HG03139 (cell line): Measurements from ENCODE around the gene MAPT.

Experiments used
- ATAC-seq: cut with Tn5 transposase; IDR thresholded peaks from one replicate; pipeline ENCODE4 v1.9.1; 2021; ENCODE audit not compliant: unreplicated experiment

MAPT gene

DNA sequence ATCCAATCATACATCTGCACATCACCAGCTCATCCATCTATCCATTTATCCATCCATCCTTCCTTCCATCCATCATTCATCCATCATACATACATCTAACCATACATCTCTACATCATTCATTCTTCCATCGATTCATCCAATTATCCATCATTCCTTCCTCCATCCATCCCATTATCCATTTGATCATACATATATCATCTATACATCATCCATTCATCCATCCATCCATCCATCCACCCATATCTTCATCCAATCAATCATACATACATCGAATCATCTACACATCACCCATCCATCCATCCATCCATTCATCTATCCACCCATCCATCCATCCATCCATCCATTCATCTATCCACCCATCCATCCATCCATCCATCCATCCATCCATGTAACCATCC lies 75.4 kb downstream of the MAPT start:
- ATAC-seq, result no peak

DNA sequence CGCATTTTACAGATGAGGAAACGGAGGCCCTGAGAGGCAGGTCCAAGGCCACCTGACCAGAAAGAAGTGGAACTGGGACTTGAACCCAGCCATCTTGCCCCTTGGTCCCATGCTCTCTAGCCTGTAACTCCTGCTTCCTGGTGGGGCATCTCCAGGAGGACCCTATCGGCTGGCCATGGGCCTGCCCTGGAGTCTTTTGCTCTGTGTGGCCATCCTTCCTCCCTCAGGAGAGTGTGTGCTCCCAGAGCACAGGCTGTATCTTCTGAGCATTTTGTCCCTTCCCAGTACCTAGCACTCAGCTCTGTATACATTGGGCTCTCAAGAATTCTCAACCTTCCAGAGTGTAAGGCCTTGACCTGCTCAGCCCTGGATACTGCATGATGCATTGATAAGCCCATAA lies 76.3 kb downstream of the MAPT start:
- ATAC-seq, result no peak

DNA sequence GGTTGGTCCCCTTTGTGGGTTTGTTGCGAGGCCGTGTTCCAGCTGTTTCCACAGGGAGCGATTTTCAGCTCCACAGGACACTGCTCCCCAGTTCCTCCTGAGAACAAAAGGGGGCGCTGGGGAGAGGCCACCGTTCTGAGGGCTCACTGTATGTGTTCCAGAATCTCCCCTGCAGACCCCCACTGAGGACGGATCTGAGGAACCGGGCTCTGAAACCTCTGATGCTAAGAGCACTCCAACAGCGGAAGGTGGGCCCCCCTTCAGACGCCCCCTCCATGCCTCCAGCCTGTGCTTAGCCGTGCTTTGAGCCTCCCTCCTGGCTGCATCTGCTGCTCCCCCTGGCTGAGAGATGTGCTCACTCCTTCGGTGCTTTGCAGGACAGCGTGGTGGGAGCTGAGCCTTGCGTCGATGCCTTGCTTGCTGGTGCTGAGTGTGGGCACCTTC lies 77.4 kb downstream of the MAPT start:
- no peak for ATAC-seq

DNA sequence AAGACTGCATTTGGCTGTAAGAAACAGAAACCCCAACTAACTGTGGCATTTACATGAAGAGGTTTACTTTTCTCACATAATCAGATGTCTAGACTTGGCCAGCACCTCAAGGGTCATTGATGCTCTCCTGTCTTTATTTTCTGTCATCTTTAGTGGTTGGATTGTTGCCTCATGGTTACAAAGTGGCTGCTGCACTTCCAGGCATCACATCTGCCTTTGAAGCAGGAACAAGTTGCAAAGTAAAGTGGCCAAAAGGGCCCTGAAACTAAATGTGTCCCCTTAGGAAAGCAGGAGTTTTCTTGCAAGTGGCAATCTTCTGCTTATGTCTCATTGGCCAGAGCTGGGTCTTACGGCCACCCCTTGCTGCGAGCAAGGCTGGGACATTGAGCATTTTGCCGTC lies 78.2 kb downstream of the MAPT start:
- no peak for ATAC-seq

DNA sequence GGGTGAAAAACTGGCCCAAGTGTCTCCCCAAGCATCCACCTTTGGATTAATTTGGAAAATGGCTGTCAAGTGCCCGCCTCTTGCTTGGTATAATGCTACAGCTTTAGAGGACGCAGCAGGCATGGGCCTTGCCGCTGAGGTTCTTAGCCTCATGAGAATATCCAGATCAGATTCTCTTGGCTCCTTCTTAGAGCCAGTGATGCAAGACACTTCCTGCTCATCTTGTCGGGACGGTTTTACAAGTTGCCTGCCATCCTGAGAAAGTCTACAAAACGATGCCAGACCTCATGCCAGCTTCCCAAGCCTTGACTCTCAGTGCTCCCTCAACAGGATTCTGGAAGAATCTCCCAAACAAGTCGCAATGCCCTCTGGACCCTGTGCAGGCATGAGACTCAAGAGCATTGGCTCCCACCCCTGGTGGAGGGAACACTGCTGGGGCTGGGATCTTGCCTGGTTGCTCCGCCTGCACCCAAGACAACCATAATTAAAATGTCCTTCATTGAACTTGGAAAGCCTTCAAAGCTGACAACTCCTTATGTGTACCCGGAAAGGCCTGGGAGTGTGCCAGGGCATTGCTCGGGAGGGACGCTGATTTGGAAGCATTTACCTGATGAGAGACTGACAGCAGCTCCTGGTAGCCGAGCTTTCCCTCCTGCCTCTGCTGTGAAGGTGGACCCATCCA lies 78.9 kb downstream of the MAPT start:
- no peak for ATAC-seq

DNA sequence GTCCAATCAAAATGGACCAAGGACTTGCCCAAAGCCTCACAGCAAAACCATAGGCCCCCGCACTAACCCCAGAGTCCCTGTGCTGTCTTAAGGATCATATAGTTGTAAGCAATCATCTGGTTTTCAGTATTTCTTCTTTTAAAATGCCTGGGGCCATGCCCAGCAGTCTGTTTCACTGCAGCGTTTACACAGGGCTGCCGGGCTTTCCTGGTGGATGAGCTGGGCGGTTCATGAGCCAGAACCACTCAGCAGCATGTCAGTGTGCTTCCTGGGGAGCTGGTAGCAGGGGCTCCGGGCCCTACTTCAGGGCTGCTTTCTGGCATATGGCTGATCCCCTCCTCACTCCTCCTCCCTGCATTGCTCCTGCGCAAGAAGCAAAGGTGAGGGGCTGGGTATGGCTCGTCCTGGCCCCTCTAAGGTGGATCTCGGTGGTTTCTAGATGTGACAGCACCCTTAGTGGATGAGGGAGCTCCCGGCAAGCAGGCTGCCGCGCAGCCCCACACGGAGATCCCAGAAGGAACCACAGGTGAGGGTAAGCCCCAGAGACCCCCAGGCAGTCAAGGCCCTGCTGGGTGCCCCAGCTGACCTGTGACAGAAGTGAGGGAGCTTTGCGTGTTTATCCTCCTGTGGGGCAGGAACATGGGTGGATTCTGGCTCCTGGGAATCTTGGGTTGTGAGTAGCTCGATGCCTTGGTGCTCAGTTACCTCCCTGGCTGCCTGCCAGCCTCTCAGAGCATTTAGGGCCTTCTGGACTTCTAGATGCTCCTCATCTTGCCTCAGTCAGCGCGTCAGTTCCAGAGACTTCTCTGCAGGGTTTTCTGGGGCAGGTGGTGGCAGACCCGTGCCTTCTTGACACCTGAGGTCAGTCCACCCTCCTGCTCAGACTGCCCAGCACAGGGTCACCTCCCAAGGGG lies 79.8 kb downstream of the MAPT start:
- ATAC-seq, result no peak

DNA sequence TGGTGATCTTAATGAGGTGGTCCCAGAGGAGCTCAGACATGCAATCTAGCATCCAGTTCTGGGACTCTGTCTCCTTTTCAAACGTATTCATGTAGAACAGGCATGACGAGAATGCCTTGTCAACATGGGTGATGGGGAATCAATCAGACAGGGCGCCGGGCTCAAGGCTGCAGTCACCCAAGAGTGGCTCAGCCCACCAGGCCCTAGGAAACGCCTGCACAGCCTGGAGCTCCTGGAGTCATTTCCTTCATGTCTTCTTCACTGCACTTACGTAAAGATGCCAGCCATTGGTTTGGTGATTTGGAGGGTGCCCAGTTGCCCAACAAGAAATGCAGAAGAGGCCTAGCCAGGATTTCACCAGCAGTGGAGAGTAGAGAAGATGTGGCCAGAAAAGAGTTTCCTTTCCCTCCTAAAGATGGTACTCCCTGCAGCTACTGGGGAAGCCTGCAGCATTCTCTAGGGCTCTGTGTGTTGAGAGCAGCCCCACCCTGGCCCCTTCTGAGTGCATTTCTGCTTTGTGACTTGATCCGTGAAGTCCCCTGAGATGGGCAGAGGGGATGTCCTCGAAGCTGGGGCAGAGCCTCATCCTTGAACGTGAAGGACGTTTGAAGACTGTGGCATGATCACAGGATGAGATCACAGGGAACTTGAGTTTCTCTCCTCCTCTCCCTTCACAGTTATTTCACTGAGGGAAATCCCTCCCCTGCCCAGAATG lies 80.7 kb downstream of the MAPT start:
- no peak for ATAC-seq

DNA sequence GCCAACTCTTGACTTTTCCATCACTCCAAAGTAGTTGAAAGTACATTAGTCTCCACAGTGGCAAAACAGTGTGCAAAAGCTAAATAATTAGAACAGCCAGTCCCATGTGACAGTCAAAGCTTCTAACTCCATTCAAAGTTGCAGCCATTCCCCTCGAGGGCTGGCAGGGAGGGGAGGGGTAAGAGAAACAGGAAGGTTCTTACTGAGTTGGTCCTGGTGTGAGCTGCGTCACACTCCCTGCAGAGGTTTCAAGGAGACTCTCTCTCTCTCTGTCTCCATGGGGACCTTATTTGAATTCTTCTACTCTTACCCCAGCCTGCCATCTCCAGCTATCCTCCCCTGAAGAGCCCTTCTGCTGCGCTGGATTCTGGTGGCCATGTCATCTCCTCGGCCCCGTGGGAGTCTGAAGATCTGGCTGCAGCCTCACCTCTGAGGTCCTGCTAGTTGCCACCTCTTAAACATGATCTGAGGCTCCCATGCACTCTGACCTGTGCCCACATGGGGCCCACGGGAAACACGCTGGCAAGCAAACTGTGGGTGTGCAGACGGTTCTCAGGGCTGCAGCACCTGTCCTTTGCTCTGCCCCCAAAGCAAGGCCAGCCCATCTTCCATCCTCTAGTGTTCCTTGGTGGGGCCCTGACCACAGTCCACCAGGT lies 81.4 kb downstream of the MAPT start:
- ATAC-seq, result no peak

DNA sequence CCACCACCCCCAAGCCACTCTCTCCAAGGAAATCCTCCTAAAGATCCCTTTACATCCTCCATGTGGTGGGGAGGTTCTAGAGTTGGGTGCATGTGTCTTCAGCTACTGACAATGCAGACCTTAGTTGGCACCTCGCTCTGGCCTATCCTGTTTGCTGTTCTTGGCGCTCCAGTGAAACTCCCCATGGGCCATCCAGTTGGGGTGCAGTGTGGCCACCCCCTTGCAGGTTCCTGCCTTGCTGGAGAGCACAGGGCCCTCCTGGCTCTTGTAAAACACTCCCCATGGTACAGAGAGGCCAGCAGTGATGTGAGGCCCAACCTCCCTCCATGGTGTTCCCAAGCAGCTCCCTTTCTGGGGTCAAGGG lies 82.0 kb downstream of the MAPT start:
- ATAC-seq, result no peak

DNA sequence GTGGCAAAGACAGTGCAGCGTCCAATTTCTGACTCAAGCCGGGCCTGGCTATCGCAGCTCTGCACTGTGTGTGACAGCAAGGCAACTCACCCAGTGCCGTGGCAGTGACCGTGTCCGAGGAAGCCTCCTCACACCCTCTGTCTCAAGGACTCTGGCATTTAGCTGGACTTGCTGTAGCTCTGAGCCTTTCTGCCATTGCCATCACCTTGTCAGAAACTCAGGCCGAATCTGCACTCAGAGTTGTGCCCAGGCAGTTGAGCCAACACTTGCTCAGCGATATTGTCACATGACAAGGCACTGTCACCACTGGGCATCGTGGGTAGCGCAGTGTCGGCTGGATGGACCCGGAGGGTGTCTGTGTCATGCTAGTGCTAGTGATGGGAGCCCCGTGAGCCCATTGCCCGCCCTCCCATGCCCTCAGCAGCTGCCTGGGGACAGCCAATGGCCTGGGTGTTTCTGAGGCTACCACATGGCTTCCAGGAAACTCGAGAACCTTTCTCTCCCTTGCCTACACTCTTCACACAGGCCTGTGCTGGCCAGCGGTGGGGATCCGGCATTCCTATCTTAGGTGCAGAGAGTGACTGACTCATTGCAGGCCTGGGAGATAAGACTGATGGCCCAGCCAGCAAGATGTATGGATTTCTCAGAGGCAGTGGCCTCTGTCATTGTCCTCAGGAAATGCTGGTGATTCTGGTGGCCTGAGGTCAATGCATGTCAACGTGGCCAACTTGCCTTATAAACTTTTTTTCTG lies 82.6 kb downstream of the MAPT start:
- no peak for ATAC-seq

DNA sequence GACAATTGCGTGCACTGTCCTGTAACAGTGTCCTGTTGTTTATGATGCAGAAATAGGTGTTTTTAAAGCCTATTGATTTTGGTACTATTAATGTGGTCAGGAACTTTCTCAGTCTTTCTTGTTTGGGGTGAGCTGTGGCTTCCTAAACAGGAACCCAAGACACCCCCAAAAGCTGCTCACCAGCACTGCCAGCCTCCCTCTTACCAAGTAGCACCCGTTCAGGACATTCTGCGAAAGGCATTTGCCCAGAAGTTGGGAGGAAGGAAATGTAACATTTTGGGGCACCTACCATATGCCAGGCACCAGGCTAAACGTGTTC lies 83.1 kb downstream of the MAPT start:
- ATAC-seq, result no peak

DNA sequence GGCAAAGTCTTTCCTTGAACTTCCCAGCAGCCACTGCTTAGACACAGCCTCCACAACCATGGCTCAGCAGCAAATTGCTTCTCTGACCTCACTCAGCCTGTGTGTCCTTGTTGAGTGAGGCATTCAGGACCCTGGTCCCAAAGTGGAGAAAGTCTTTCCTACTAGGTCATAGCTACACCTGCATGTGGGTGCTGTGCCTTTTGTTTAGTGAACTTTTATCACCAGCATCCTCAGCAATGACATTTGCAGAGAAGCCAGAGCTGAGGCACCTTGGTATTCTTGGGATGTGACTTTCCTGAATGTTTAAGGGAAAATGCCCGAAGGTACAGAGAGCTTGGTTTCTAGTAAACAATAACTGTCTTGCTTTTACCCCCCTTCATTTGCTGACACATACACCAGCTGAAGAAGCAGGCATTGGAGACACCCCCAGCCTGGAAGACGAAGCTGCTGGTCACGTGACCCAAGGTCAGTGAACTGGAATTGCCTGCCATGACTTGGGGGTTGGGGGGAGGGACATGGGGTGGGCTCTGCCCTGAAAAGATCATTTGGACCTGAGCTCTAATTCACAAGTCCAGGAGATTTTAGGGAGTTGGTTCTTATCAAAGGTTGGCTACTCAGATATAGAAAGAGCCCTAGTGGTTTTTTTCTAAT lies 83.7 kb downstream of the MAPT start:
- ATAC-seq, result no peak

DNA sequence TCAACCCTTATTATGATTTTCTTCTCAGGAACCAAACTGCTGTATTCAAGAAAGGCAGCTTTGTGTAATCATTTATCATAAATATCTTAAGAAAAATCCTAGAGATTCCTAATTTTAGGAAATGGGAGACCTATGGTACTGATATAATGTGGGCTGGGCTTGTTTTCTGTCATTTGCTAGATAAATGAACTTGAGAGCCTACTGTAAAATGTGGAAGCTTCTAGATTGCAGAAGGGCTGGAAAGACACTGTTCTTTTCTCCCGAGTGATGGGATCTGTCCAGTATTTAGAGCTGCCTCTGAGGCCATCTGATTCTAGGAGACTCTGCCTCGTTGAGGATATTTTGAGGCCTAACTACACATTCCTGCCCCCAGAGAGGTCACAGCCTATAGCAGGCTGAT lies 84.8 kb downstream of the MAPT start:
- ATAC-seq, result no peak

DNA sequence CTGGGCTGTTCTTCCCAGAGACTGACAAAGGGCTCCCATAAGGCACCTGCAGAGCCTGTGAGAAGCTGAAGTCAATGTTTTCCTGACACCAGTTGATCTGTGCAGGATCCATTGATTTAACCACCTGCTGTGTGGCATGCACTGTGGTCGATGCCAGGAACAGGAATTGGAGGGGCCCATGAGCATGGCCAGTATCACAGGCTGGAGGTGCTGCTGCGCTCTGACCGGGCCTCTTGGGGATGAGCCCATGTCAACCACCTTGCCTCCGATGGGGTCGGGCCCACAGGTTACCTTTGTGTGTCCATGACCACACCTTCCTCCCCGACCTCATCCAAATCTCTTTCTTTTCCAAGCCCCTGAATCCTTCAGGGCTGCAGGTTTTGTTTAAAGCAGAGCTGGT lies 86.5 kb downstream of the MAPT start:
- no peak for ATAC-seq

DNA sequence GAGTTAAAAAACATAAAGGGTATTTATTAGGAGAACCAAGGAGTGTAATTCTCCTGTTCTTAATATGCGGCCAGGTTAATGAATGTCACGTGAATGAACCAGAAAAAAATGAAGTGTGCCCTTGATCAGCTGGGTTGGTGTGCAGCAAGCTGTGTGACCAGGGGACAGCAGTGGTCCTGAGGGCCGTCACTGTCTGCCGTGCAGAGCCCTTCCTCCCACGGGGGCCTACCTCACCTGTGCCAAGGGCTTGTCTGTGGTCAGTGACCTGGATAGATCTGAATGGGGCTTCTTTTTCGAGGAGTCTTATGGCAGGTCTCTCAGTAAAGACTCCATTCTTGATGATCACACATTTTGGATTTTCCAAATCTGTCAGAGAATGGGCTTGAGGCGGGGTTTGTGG lies 87.0 kb downstream of the MAPT start:
- no peak for ATAC-seq

DNA sequence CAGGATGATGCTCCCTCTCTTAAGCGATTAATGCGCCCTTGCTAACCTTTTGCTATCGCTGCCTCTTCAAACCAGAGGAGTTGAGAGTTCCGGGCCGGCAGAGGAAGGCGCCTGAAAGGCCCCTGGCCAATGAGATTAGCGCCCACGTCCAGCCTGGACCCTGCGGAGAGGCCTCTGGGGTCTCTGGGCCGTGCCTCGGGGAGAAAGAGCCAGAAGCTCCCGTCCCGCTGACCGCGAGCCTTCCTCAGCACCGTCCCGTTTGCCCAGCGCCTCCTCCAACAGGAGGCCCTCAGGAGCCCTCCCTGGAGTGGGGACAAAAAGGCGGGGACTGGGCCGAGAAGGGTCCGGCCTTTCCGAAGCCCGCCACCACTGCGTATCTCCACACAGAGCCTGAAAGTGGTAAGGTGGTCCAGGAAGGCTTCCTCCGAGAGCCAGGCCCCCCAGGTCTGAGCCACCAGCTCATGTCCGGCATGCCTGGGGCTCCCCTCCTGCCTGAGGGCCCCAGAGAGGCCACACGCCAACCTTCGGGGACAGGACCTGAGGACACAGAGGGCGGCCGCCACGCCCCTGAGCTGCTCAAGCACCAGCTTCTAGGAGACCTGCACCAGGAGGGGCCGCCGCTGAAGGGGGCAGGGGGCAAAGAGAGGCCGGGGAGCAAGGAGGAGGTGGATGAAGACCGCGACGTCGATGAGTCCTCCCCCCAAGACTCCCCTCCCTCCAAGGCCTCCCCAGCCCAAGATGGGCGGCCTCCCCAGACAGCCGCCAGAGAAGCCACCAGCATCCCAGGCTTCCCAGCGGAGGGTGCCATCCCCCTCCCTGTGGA lies 88.6 kb downstream of the MAPT start:
- ATAC-seq, result no peak

DNA sequence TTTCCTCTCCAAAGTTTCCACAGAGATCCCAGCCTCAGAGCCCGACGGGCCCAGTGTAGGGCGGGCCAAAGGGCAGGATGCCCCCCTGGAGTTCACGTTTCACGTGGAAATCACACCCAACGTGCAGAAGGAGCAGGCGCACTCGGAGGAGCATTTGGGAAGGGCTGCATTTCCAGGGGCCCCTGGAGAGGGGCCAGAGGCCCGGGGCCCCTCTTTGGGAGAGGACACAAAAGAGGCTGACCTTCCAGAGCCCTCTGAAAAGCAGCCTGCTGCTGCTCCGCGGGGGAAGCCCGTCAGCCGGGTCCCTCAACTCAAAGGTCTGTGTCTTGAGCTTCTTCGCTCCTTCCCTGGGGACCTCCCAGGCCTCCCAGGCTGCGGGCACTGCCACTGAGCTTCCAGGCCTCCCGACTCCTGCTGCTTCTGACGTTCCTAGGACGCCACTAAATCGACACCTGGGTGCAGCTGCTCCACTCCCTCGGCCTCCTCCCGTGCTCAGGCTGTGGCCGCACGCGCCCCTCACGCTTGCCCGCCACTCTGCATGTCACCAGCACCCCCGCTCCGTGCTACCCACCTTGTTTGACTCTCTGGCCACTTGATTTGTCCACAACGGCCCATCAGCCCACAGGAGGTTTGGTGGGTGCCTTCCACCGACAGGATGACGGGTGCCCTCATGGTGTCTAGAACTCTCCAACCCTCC lies 89.4 kb downstream of the MAPT start:
- no peak for ATAC-seq

DNA sequence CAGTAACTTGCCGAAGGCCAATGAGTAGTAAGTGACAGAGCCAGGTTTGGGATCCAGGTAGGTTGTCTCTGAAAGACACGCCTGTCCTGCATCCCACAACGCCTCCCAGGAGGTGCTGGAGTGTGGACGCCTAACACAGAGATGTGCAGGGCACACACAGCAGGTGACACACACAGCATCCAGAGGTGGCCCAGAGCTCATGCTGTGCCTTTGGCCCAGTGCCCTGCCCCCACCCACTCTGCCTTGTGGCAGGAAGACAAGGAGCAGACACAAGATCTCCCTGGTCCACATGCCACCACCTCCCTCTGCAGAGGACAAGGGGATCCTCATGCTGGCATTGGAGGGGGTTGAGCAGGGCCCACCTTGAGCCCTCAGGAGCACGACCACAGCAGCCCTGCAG lies 90.0 kb downstream of the MAPT start:
- ATAC-seq, result no peak

DNA sequence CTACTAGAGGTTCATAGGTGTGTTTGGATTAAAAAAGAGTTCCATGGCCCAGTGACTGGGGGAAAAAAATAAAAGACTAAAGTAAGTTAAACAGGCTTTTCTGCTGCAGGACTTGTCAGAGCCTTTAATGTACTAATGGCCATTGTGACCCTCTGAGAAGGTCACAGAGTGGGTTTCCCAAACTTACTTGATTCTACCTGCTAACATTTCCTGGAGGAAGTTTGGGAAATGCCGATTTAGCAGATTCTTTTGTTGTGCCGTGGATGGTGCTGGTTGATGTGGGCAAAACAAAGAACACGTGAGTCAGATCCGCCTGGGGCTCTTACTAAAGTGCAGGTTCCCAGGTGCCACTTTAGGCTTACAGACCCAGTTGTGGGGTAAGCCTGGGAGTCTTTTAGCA lies 91.1 kb downstream of the MAPT start:
- ATAC-seq, result no peak
